Coronary artery (tissue), 2 donors: Measurements from ENCODE around the gene NAV2.
"Not testable (repeated sequence)": the region's sequence is repeated elsewhere in the genome, so short reads cannot be mapped to it uniquely, and the experiment has no call there.

Experiments used
- DNase-seq: peaks from one replicate; pipeline ENCODE4 v3.0.0-alpha.2; 2017; ENCODE audit warnings: low spot score
- H3K27ac ChIP-seq, 2 donors: fragments of 200-600 bp; sonication (generic); one replicate each; pipeline ENCODE4 v1.5.1; 2016 to 2019
- H3K4me3 ChIP-seq: fragments of 200-600 bp; sonication (generic); 2 replicates; pipeline ENCODE4 v1.5.1; 2016; ENCODE audit warnings: mild to moderate bottlenecking, moderate library complexity
- CTCF ChIP-seq: fragments of 200-600 bp; sonication (generic); IDR thresholded peaks from one replicate; pipeline ENCODE4 v1.5.1; 2019; ENCODE audit warnings: antibody characterized with exemption

The NAV2 gene

GRCh38 chr11:20126724-20127123, 414.1 kb downstream of the NAV2 start:
- no peak overlapping the region for H3K27ac ChIP-seq
- TF ChIP-seq CTCF, result no peak
- no peak overlapping the region for H3K4me3 ChIP-seq
- DNase-seq, result no peak

GRCh38 chr11:20127671-20128527, 415.3 kb downstream of the NAV2 start:
- Histone ChIP-seq H3K27ac (no peak overlapping the region), H3K4me3 (no peak overlapping the region)
- DNase-seq, result no peak
- TF ChIP-seq CTCF, result peak; percentile 86

GRCh38 chr11:20128528-20128825, 415.8 kb downstream of the NAV2 start:
- H3K4me3 ChIP-seq, DNase-seq, H3K27ac ChIP-seq: not testable (repeated sequence)

GRCh38 chr11:20129665-20130064, 417.0 kb downstream of the NAV2 start:
- no peak overlapping the region for H3K27ac ChIP-seq
- no peak overlapping the region for H3K4me3 ChIP-seq
- TF ChIP-seq CTCF, result no peak
- no peak for DNase-seq

- Histone ChIP-seq H3K4me3 (peak overlapping the region; percentile 73), H3K27ac (no peak overlapping the region)
- no peak for DNase-seq
- TF ChIP-seq CTCF, result peak; percentile 86
Observed at GRCh38 chr11:20131788-20132666, 419.4 kb downstream of the NAV2 start.

- DNase-seq, result no peak
- Histone ChIP-seq H3K27ac (no peak overlapping the region), H3K4me3 (peak overlapping the region; percentile 73)
- TF ChIP-seq CTCF, result no peak
Observed at GRCh38 chr11:20132667-20133039, 420.0 kb downstream of the NAV2 start.

GRCh38 chr11:20134991-20135736, 422.5 kb downstream of the NAV2 start:
- no peak for DNase-seq
- Histone ChIP-seq H3K27ac (no peak overlapping the region), H3K4me3 (no peak overlapping the region)
- no peak for TF ChIP-seq CTCF
